HG02759 (cell line): ENCODE data around the gene RBFOX2.
"Not testable (repeated sequence)": the region's sequence is repeated elsewhere in the genome, so short reads cannot be mapped to it uniquely, and the experiment has no call there.

Experiments
- ATAC-seq: cut with Tn5 transposase; IDR thresholded peaks from one replicate; pipeline ENCODE4 v1.9.1; 2021; ENCODE audit warnings: mild to moderate bottlenecking, moderate library complexity; ENCODE audit not compliant: unreplicated experiment

RBFOX2 gene

GRCh38 chr22:35719212-35719875 lies 309.3 kb downstream of the RBFOX2 start:
- no peak for ATAC-seq

GRCh38 chr22:35717572-35717971 lies 311.1 kb downstream of the RBFOX2 start, which contains the start of gene APOL5:
TSS of gene APOL5 (plus strand) at chr22:35717872. CDS start at chr22:35717872, 0 bp downstream.
- no peak for ATAC-seq

- ATAC-seq, result no peak
Observed at GRCh38 chr22:35712672-35713071, 316.0 kb downstream of the RBFOX2 start.

GRCh38 chr22:35711336-35711735 lies 317.3 kb downstream of the RBFOX2 start:
- no peak for ATAC-seq

- ATAC-seq, result no peak
Observed at GRCh38 chr22:35708917-35709316, 319.7 kb downstream of the RBFOX2 start.

- ATAC-seq, result no peak
Observed at GRCh38 chr22:35708453-35708852, 320.2 kb downstream of the RBFOX2 start.

- ATAC-seq, result no peak
Observed at GRCh38 chr22:35705141-35705540, 323.5 kb downstream of the RBFOX2 start.

- no peak for ATAC-seq
Observed at GRCh38 chr22:35703861-35704584, 324.6 kb downstream of the RBFOX2 start.

GRCh38 chr22:35699852-35700251 lies 328.8 kb downstream of the RBFOX2 start:
- ATAC-seq, result not testable (repeated sequence)

- ATAC-seq, result no peak
Observed at GRCh38 chr22:35697142-35697541, 331.5 kb downstream of the RBFOX2 start.

- no peak for ATAC-seq
Observed at GRCh38 chr22:35695202-35695601, 333.4 kb downstream of the RBFOX2 start.

- no peak for ATAC-seq
Observed at GRCh38 chr22:35690001-35690400, 338.6 kb downstream of the RBFOX2 start.

- no peak for ATAC-seq
Observed at GRCh38 chr22:35688913-35689675, 339.5 kb downstream of the RBFOX2 start.
